HUES64 (cell line): ENCODE data around the gene WASHC2A.
A peak's percentile ranks its signal among the peaks of the same experiment; 100 is the strongest.
"Not testable (repeated sequence)": the region's sequence is repeated elsewhere in the genome, so short reads cannot be mapped to it uniquely, and the experiment has no call there.

Experiments
- H3K27ac ChIP-seq: 2 replicates; pipeline ENCODE4 v1.7.0; 2013; ENCODE audit warnings: low read depth, low read length, inconsistent platforms
- H3K27me3 ChIP-seq: 2 replicates; pipeline ENCODE4 v1.6.1; 2013; ENCODE audit warnings: mild to moderate bottlenecking, low read length; ENCODE audit not compliant: insufficient read depth
- H3K36me3 ChIP-seq: 2 replicates; pipeline ENCODE4 v1.6.1; 2013; ENCODE audit warnings: mild to moderate bottlenecking, low read length; ENCODE audit not compliant: insufficient read depth
- H3K4me1 ChIP-seq: 2 replicates; pipeline ENCODE4 v1.6.1; 2013; ENCODE audit warnings: mild to moderate bottlenecking, low read length, moderate library complexity; ENCODE audit not compliant: insufficient read depth
- H3K4me3 ChIP-seq: 2 replicates; pipeline ENCODE4 v1.5.1; 2013; ENCODE audit warnings: mild to moderate bottlenecking, low read length, moderate library complexity
- H3K9ac ChIP-seq: 2 replicates; pipeline ENCODE4 v1.6.1; 2013; ENCODE audit warnings: mild to moderate bottlenecking, low read depth, low read length
- H3K9me3 ChIP-seq: 2 replicates; pipeline ENCODE4 v1.6.1; 2013; ENCODE audit warnings: low read depth, low read length; ENCODE audit not compliant: insufficient read depth
- WGBS: fragments of 150-250, 120-280 bp; methylation state at CpG from one replicate; pipeline ENCODE4 v1.1.7; 2013; ENCODE audit warnings: missing lambda C conversion rate; 5-methylcytosine and 5-hydroxymethylcytosine counted together

Gene WASHC2A

GRCh38 chr10:50047594-50047993 lies 20.2 kb upstream of the WASHC2A start:
- not testable (repeated sequence) for H3K4me1 ChIP-seq, H3K36me3 ChIP-seq, H3K27ac ChIP-seq, H3K27me3 ChIP-seq, H3K4me3 ChIP-seq, H3K9me3 ChIP-seq, H3K9ac ChIP-seq
- WGBS: 97% methylated on average over 2 of the region's 5 CpGs

- H3K4me3 ChIP-seq, H3K9ac ChIP-seq, H3K27ac ChIP-seq: not testable (repeated sequence)
Measured at GRCh38 chr10:50051995-50052660, 15.6 kb upstream of the WASHC2A start.

GRCh38 chr10:50052778-50053376 lies 14.9 kb upstream of the WASHC2A start:
- not testable (repeated sequence) for H3K9me3 ChIP-seq, H3K4me3 ChIP-seq, H3K9ac ChIP-seq, H3K4me1 ChIP-seq, H3K27me3 ChIP-seq, H3K36me3 ChIP-seq, H3K27ac ChIP-seq
- 72% methylated on average over 5 of the region's 6 CpGs for WGBS

More at GRCh38 chr10:50051995-50052660, 15.6 kb upstream of the WASHC2A start:
- H3K9me3 ChIP-seq, H3K4me1 ChIP-seq, H3K27me3 ChIP-seq, H3K36me3 ChIP-seq: not testable (repeated sequence)
- 90% methylated on average over 3 of the region's 3 CpGs for WGBS

GRCh38 chr10:50055494-50056292 lies 12.1 kb upstream of the WASHC2A start:
- not testable (repeated sequence) for H3K9ac ChIP-seq, H3K4me1 ChIP-seq, H3K27ac ChIP-seq, H3K27me3 ChIP-seq, H3K36me3 ChIP-seq, H3K4me3 ChIP-seq, H3K9me3 ChIP-seq
- WGBS: 75% methylated on average over 1 of the region's 5 CpGs

- H3K4me1 ChIP-seq, H3K27ac ChIP-seq, H3K4me3 ChIP-seq, H3K36me3 ChIP-seq, H3K9me3 ChIP-seq, H3K9ac ChIP-seq, H3K27me3 ChIP-seq: not testable (repeated sequence)
- WGBS: 91% methylated on average over 4 of the region's 8 CpGs
Measured at GRCh38 chr10:50056654-50057053, 11.1 kb upstream of the WASHC2A start.

GRCh38 chr10:50058727-50059126 lies 9.0 kb upstream of the WASHC2A start:
- not testable (repeated sequence) for H3K36me3 ChIP-seq, H3K4me3 ChIP-seq, H3K9me3 ChIP-seq, H3K9ac ChIP-seq, H3K27ac ChIP-seq, H3K4me1 ChIP-seq, H3K27me3 ChIP-seq
- WGBS: 100% methylated on average over 1 of the region's 1 CpG

- H3K27me3 ChIP-seq, H3K4me3 ChIP-seq, H3K36me3 ChIP-seq, H3K27ac ChIP-seq, H3K9ac ChIP-seq, H3K9me3 ChIP-seq, H3K4me1 ChIP-seq: not testable (repeated sequence)
- 84% methylated on average over 8 of the region's 10 CpGs for WGBS
Measured at GRCh38 chr10:50059946-50060345, 7.8 kb upstream of the WASHC2A start.

- H3K9ac ChIP-seq, H3K4me1 ChIP-seq, H3K9me3 ChIP-seq, H3K4me3 ChIP-seq, H3K27me3 ChIP-seq, H3K36me3 ChIP-seq, H3K27ac ChIP-seq: not testable (repeated sequence)
- WGBS: 76% methylated on average over 3 of the region's 7 CpGs
Measured at GRCh38 chr10:50061548-50061947, 6.2 kb upstream of the WASHC2A start.

- Histone ChIP-seq H3K9ac (no peak overlapping the region), H3K4me3 (no peak overlapping the region), H3K4me1 (no peaks in the 10 kb centered on the region), H3K9me3 (no peaks in the 10 kb centered on the region), H3K27ac (no peak overlapping the region), H3K27me3 (peaks cover 7% of the 10 kb centered on the region; the same call in 1 of the 2 replicates), H3K36me3 (no peaks in the 10 kb centered on the region)
- 20% methylated on average over 8 of the region's 8 CpGs for WGBS
Measured at GRCh38 chr10:50063100-50063499, 4.7 kb upstream of the WASHC2A start.

- not testable (repeated sequence) for H3K36me3 ChIP-seq, H3K27me3 ChIP-seq, H3K9ac ChIP-seq, H3K27ac ChIP-seq, H3K9me3 ChIP-seq, H3K4me1 ChIP-seq
- 7% methylated on average over 11 of the region's 13 CpGs for WGBS
- peak overlapping the region; percentile 86 for H3K4me3 ChIP-seq
Measured at GRCh38 chr10:50068352-50068659, 552 bp downstream of the WASHC2A start.

- H3K27me3 ChIP-seq, H3K4me1 ChIP-seq, H3K9me3 ChIP-seq, H3K36me3 ChIP-seq, H3K27ac ChIP-seq, H3K9ac ChIP-seq, H3K4me3 ChIP-seq: not testable (repeated sequence)
- no CpG with 5 or more reads among the region's 2 CpGs for WGBS
Measured at GRCh38 chr10:50075139-50075538, 7.4 kb downstream of the WASHC2A start.
